Activated gamma-delta T cell (primary cell): Measurements from ENCODE around the gene SMYD2.

Source experiments
- DNase-seq: peaks from one replicate; lab custom pipeline; 2025; lab: John Stamatoyannopoulos, UW
- total RNA-seq, 2 donors: gene quantifications; one replicate each; lab custom pipeline; 2026; lab: John Stamatoyannopoulos, UW

The SMYD2 gene
- 58.5 to 69.5 reads per million in 2 donors for total RNA-seq

DNA sequence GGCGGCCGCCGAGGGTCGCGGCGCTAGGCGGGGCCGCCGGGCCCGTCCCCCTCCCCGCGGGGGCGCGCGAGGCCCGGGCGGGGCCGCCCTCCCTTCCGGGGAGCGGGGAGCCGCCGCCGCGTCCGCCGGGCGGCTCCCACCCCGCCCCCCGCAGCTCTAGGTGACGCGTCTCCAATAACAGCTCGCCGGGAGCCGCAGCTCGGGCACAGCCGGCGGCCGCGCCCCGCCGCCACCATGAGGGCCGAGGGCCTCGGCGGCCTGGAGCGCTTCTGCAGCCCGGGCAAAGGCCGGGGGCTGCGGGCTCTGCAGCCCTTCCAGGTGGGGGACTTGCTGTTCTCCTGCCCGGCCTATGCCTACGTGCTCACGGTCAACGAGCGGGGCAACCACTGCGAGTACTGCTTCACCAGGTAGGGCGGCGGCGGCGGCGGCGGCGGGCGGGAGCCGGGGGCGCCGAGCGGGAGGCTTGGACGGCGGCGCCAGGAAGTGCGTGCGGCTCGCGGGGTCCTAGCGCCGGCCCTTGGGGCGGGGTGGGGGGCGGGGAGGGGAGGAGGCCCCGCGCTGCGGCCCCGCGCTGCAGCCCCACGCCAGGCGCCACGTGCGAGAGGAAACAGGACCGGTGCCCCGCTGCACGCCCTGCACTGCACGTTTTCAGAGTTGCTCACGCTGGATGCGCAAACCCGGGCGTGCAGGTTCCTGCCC, at the start of gene SMYD2:
TSS of gene SMYD2 (plus strand) at position 139 of the 699 bp plus-strand sequence. CDS start at position 235, 96 bp downstream.
- peak; percentile 71 for DNase-seq

DNA sequence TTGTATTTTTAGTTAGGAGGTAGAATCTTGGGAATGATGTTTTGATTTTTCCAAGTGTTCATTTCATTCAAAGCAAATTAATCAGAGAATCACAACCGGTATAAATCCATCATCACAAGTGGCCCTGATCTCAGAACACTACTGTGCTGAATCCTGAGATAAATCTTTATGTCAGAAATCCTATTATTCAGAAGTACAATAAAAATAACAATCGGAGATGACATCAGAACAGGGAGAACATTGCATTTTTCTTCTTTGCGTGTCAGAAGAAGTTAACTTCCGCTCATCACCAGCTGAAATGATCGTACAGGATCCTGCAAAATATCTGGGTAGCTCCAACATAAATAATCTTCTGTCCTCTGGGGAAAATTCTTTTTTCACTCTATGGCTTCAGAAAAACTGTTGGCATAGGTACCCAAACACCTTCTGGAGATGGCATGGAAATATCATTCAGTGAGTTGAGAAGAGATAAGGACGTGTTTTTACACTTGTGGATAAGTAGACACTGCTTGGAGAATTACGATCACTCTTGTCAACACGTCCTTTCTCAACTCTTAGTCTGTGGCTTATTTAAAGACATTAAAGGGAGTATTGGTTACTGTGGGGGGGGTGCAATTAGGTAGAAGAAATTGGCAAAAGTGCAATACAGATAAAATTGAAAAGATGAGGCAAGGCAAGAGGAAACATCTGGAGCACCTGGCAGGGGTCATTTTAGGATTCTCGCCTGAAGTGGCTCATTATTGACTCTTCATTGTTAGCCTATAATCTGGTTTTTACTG, 46.9 kb upstream of the SMYD2 start:
- no peak for DNase-seq

DNA sequence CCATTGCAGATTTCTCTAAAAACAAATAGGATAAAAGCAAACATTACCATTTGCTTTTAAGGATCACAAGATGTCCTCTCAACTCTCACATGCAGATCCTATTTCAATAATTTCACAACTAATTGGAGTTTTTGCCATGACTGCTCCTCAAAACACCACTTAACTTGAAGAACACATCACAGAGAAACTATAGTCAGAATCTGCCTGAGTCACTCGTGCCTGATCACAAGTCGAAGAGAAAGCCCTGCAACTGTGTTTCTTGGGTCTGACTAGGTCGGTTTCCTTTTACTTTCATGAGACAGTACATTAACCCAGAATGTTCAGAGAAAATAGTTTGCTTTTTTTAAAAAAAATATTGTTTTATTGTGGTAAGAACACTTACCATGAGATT, 46.3 kb upstream of the SMYD2 start:
- DNase-seq = no peak

DNA sequence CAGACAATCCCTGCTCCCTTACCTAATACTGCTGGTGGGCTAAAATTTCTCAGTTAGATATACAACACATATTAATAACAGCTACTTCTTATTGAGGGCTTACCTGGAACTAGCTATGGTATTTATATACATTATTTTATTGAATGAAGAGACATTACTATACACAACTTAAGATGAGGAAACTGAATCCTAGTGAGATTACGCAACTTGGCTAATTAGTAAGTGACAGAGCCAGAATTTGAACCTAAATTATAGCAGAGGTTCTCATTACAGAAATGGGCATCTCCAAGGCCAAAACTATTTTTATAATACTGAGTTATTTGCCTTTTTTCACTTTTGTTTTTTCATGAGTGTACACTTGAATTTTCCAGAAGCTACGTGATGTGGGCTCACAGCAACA, 44.5 kb upstream of the SMYD2 start:
- DNase-seq = no peak

GRCh38 chr1:214241060-214241459, 39.9 kb upstream of the SMYD2 start:
- no peak for DNase-seq

DNA sequence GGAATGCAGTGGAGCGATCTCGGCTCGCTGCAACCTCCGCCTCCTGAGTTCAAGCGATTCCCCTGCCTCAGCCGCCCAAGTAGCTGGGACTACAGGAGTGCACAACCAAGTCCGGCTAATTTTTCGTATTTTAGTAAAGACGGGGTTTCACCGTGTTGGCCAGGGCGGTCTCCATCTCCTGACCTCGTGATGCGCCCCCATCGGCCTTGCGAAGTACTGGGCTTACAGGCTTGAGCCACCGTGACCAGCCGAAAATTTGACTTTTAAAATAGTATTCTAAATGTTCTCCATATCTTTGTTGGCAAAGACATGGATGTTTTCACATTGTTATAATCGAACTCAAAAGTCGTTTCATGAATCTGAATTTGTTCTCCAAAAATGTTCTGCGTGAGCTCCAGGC, 36.7 kb upstream of the SMYD2 start:
- no peak for DNase-seq

DNA sequence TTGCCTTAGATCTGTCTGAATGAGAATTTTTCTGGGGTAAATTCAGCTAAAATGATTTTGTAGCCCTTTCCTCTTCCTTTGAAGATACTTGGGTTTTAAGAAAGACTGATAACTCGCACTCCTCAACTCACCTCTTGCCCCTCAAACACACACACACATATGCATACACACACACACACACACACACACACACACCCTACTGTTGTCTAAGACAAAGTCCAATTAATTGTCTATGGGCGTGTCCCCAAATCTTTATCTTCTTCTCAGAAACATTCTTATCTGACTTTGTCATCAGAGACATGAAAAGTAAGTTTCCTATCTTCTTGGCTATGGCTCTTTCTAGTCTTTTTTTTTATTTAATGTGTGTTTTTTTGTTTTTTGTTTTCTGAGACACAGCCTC, 36.1 kb upstream of the SMYD2 start:
- DNase-seq = no peak

GRCh38 chr1:214247501-214248041, 33.4 kb upstream of the SMYD2 start:
- no peak for DNase-seq

DNA sequence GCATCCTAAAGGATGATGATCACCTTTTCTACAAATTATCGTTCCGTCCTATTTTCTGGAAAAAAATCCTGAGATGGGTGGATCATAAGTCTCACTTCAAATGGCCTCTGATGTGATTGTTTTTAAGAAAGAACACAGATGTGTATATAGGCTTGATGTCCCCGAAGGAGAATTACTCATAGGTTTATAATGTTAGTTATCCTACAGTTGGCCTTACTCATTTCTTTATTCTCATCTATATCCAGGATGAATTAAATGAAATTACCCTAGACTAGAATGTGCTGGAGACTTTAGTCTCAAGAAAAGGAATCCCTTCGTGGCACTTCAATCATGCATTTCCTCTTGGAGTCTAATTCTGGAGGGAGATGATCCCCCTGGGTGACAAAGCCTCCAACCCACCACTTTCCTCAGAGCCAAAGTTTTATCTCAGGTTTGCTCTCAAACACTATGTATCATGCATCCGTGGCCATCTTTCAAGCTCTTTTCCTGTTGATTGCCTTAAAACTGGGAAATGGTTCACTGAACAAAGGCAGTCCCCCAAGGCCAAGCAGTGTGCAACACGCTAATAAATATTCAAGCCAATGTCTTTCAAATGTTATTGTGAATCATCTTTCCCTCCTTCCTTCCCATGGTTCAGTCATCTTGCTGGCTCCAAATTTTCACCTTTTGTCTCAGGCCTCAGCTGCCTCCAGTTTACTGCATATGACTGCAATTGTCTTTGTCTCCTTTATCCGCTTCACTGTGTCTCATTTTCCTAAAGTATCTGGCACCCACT, 32.5 kb upstream of the SMYD2 start:
- DNase-seq = no peak

DNA sequence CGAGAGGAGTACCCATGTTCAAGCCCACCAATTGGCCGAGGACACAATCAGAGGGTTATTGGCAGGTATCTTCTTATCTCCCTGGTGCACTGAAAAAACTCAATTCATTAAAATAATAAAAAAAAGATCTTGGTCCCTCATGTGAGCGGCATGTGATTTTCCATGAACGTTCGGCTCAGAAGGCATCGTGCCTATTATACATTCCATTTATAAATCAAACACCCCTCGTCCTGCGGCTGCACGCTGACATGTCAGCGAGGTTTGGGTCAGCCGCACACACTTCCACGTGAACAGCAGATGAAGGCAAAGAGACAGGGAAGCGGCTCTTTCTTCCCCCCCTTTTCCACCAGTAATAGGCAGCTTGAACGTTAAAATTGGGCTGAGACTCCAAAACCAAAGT, 31.3 kb upstream of the SMYD2 start:
- DNase-seq = no peak

GRCh38 chr1:214251354-214251753, 29.6 kb upstream of the SMYD2 start:
- no peak for DNase-seq

DNA sequence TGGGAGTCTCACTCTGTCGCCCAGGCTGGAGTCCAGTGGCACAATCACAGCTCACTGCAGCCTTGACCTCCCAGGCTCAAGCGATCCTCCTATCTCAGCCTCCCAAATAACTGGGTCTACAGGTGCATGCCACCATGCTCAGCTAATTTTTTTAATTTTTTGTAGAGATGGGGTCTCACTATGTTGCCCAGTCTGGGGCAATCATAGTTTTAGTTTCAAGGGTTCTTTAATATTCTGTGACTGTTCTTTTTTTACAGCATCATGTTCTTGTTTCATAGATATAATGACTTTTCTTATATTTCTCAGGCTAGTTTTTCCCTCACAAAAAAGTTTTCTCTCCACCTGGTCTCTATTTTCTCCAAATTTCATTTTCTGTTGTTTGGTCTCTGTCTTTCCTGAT, 25.4 kb upstream of the SMYD2 start:
- DNase-seq = no peak

- no peak for DNase-seq
Measured at GRCh38 chr1:214259353-214259977, 21.5 kb upstream of the SMYD2 start.

DNA sequence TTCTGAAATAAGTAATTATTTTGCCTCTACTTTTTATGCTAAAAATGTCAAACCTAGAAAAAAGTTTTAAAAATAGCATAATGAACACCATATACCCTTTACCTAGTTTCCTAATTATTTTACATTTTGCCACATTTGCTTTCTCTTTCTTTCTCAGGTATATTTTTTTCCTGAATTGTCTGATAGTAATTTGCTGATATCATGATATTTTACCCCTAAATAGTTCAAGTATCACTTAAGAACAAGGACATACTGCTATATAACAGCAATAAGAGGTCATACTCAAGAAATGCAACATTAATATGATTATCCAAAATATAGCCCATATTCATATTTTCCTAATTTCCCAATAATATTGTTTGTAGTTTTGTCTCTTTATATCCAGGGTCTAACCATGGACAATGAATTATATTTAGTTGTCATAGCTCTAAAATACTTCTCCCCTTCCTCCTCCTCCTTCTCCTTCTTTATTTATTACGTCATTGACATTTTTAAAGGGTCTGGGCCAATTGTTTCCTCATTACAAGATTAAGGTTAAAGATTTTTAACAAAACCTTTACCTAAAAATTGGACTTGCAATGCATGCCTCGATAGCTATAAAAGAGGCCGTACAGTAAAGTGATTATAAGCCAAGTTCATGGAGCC, 20.3 kb upstream of the SMYD2 start:
- DNase-seq = no peak

DNA sequence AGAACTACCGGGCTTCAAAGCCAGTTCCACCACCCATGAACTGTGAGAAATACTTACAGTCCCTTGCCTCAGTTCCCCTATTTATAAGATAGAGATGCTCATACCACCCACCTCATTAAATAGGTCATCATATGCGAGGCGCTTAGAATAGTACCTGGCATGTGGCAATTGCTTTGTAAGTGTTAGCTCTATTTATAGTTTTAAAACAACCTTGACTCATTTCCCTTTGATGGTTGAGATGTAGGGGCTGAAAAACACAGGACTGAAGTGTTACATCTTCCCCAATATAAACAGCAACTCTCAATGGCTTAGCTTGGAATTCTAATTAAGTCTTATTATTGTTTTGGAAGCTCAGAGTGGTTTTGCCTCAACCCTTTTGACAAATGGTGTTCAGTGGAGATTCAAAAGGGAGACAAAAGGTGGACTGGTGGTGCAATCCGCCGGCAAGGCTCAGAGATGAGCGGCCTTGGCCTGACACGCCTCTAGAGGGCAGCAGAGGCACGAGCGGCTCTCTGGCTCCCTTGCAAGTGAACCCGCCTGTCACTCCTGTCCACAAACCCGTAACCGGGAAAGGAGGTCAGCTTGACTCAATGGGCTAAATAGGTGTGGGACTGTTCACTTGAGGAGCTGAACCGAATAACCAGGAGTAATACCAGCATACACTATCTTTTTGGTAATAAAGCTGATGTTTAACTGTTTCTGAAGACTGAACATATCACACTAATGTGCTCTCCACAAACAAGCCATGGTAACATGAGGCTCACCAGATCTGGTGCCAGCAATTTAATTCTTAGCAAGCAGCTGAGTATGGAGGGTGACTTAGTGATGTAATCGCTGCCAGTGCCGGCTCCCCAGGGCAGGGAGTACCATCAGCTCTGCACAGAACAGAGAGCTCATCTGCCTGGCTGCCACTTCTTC, 19.5 kb upstream of the SMYD2 start:
- peak; percentile 28 for DNase-seq

DNA sequence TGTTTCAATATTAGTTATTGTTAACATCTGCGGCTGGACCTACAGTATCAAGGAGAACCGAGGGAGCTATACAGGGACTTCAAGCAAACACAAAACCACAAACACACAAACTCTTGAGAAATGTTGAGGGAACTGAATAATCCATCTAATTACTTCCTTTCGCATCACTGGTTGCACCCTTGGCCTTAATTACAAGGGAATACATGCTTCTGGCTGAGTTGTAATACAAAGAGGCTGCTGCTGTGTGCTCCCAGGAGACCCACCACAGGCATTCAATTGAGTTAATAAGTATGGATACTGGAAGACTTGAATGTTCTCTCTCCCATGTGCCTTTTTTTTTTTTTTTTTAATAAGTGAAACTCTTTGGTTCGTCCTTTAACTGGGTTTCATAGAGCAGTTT, 16.8 kb upstream of the SMYD2 start:
- no peak for DNase-seq

GRCh38 chr1:214264976-214265375, 16.0 kb upstream of the SMYD2 start:
- DNase-seq = no peak

- DNase-seq = no peak
Measured at GRCh38 chr1:214270097-214270650, 10.8 kb upstream of the SMYD2 start.

DNA sequence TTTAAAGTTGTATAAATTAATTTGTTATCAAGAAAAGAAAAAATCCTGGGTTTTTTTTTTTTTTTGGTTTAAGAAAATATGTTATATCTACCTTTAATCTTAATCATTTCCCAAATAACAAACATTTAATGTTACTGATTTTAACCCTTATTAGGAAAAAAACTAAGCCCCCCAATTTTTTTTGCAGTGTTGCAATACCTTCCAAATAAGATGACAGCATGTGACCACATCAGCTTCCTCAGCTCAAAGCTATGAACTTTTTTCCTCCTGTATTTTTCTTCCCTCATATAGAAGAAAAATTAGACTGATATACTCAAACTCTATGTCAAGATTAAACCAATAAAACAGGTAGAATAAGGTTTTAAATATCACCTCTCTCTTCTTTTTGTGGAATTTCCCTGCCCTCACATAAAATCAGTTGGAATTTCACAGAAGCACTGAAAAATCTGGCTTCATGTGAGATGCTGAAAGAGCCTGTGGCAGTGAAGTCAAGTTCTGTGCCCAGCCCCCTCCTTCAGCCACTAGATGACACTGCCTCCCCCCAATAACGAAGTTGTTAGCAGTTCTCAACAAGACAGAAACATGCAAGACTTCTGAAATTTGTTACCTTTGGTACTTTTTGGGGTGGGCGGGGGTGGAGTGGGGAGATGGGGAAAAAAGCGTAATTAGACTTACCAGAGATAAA, 9.6 kb upstream of the SMYD2 start:
- DNase-seq = no peak
